Gastrocnemius medialis (tissue), 4 donors: ENCODE data around the gene CHMP1B.

ENCODE experiments used
- CTCF ChIP-seq, 5 experiments: fragments of 450-650 bp in 3 of 5; fragments of 200-600 bp in 2 of 5; sonication (generic) in 2 of 5; IDR thresholded peaks in 4 of 5; conservative IDR thresholded peaks in 1 of 5; 1 replicate in 4 of 5; 2 replicates in 1 of 5; pipeline ENCODE4 v1.5.1; 2016 to 2019; ENCODE audit warnings: antibody characterized with exemption in 5 of 5, mild to moderate bottlenecking in 3 of 5, moderate library complexity in 3 of 5
- POLR2A ChIP-seq, 2 donors: fragments of 450-650 bp; IDR thresholded peaks; one replicate each; pipeline ENCODE4 v1.6.1; 2017; ENCODE audit warnings: antibody characterized with exemption in 2 of 2, mild to moderate bottlenecking in 2 of 2, moderate library complexity in 2 of 2

GRCh38 chr18:11866764-11867163, 15.6 kb downstream of the CHMP1B start:
- TF ChIP-seq CTCF (IDR thresholded peaks at IDR 0.05 in 4 of 5, conservative IDR thresholded peaks at IDR 0.05 in 1 of 5) (no peak), POLR2A (IDR thresholded peaks at IDR 0.05) (no peak)
